ENCODE measurements around the gene POLR2E.

Gene POLR2E

GRCh38 chr19:1042689-1043511, 52.3 kb downstream of the POLR2E start:
- no peak for DNase-seq

GRCh38 chr19:1041835-1042685, 53.1 kb downstream of the POLR2E start:
- no peak for DNase-seq

DNA sequence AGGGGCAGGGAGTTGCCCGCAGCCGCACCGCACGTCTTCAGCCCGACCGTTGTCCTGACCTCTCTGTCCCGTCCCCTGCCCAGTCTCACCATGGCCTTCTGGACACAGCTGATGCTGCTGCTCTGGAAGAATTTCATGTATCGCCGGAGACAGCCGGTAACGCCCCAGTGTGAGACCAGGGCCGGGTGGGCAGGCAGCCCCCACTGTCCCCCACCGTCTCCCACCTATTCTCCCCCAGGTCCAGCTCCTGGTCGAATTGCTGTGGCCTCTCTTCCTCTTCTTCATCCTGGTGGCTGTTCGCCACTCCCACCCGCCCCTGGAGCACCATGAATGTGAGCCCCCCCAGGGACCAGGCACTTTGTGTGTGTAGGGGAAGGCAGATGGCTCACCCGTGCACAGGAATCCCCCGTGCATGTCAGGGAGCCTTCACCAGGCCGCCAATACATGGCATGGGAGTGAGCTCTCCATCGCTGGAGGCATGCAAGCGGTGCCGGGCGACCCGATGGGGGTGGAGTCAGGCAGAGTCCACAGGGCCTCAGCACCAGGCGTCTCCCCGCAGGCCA, 53.8 kb downstream of the POLR2E start:
- DNase-seq: no peak

DNA sequence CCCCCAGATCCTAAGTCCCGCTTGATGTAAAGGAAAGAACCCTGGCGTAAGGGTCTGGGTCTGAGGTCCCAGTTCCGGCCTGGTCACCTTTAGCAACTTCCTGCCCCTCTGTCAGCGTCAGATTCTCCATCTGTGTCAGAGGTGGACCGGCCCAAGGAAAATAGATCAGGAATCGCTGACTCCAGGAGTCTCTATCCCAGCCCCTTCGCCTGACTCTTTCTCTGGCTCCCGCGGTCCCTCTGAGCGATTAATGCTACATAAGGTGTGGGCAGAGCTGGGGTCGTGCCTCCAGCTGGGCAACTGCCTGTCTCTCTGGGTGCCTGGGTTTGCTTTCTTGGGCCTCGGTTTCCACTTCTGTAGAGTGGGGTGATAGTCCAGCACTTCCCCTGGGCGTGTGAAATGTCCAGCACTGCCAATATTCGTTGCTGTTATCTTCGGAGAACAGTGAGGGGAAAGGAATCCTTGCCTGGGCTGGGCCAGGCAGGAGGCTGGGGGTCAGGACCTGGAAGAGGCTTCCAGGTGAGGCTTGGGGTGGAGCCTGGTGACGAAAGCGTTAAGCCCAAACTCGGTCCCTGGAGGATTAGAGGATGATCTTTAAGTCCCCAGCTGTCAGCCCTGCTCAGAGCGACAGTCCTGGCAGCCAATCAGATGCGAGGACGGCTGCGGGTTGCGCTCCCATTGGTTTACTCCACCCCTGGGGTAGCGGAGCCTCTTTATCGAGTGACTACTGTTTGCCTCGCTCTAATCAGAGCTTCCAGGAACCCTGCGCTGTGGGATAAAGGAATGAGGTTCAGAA, 54.5 kb downstream of the POLR2E start:
- peak; percentile 82 for DNase-seq

DNA sequence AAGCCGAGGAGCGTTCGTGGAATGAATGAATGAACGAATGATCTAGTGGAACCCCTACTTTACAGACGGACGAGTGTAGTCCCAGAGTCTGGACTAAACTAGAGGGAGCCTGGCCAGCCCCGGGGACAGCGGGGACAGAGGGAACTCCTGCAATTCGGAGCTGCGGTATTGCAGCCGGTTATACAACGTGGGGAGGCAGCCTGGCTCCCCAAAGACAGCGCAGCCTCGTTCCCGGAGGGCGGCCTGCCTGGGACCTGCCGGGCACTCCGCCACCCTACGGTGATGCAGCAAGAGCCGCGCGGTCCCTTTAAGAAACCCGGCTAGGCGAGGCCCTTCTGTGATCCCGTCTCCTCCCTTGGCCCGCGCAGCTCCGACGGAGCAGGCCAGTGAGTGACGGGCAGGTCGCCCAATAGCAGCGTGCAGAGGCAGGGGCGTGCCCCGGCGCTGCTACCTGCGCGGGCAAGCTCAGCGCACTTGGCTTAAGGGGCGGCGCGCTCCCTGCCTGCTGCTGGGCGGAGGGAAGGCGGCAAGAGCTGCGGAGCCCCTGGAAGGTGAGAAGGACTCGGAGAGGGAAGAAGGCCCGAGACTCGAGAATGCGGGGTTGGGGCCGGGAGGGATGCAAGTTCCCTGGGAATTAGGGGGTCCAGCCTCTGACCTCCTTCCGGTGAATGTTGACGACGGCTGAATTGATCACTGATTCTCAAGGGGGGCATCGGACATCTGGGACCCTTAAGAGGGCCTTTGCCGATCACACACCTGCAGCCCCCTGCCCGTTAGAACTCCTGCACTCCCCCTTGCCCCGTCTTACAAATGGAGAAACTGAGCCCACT, 55.3 kb downstream of the POLR2E start, which contains the start of gene ABCA7:
ABCA7 (plus strand) TSS at position 462 of the 830 bp plus-strand sequence. CDS start 1,255 bp downstream, outside the sequence.
- peak; percentile 93 for DNase-seq

DNA sequence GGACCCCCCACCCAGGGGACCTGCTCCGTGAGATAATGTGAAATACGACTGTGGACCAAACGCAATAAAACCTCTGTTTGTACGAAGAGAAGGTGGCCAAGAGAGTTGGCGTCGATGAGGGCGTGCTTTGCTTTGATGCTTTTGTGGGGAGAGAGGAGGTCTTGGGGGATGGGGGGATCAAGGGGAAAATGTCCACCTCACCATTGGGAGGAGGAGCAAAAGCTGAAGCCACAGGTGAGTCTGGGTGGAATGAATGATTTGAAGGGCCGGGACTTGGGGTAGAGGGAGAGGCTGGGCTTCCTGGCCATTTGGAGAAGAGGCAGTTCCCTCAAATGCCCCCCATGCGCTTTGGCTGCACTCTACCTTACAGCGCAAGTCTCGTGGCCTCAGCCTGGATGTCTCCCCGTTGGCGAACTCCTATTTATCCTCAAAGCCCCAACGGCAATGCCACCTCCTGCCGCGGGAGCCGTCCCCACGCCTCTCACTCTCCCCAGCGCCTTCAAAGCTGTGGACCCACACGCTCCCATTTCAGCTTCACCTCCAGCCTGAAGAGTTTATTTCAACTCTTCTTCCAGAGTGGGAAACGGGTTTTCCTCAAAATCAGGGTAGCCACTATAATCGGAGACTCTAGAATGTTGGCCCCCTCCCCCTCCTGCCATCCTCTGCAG, 56.1 kb downstream of the POLR2E start:
- DNase-seq: no peak

- no peak for DNase-seq
Observed at GRCh38 chr19:1037621-1038064, 57.5 kb downstream of the POLR2E start.

Data from NCI-H146 (cell line).